Endothelial cell (in vitro differentiated cells): ENCODE results near the gene UBE2E2. TPM values are rescaled to one million over a fixed set of nuclear protein-coding genes. Genes with fewer than 3 reads are reported as not detected.

ENCODE experiments used
- DNase-seq: peaks from one replicate; pipeline ENCODE4 v3.0.0; 2021; ENCODE audit warnings: low spot score
- H3K27ac Mint-ChIP-seq: one replicate; pipeline ENCODE4 v1.8.0; 2021; ENCODE audit warnings: mixed read lengths, inconsistent platforms; ENCODE audit not compliant: unreplicated experiment
- H3K27me3 Mint-ChIP-seq: one replicate; pipeline ENCODE4 v1.8.0; 2021; ENCODE audit warnings: mild to moderate bottlenecking, moderate library complexity, mixed read lengths, inconsistent platforms; ENCODE audit not compliant: unreplicated experiment
- H3K36me3 Mint-ChIP-seq: one replicate; pipeline ENCODE4 v1.8.0; 2021; ENCODE audit warnings: mild to moderate bottlenecking, low read depth, mixed read lengths, inconsistent platforms; ENCODE audit not compliant: unreplicated experiment
- H3K4me1 Mint-ChIP-seq: one replicate; pipeline ENCODE4 v1.8.0; 2021; ENCODE audit warnings: mild to moderate bottlenecking, mixed read lengths, inconsistent platforms; ENCODE audit not compliant: unreplicated experiment
- H3K4me3 Mint-ChIP-seq: one replicate; pipeline ENCODE4 v1.8.0; 2021; ENCODE audit warnings: mild to moderate bottlenecking, mixed read lengths, inconsistent platforms; ENCODE audit not compliant: unreplicated experiment
- H3K9me3 Mint-ChIP-seq: one replicate; pipeline ENCODE4 v1.8.0; 2021; ENCODE audit warnings: mixed read lengths, inconsistent platforms; ENCODE audit not compliant: unreplicated experiment
- CTCF ChIP-seq: fragments of 200-600 bp; sonication (generic); IDR thresholded peaks from one replicate; pipeline ENCODE4 v1.5.0; 2021; ENCODE audit warnings: antibody characterized with exemption; ENCODE audit not compliant: unreplicated experiment
- total RNA-seq: library from RNA; stranded (reverse); fragmentation: NEBNext Ultra II Directional; extraction: Animal tissue kit (Norgen Biotek cat#: 25700); gene quantifications from one replicate; pipeline ENCODE4 v1.2.1, GENCODE V29; 2021; ENCODE audit not compliant: unreplicated experiment

The UBE2E2 gene
- total RNA-seq, 1 donor from 2014 or later, result 46.9 TPM

GRCh38 chr3:23166845-23167244 is 36.3 kb upstream of the UBE2E2 start:
- Mint-ChIP-seq H3K27ac (no peak overlapping the region), H3K9me3 (no peaks in the 10 kb centered on the region), H3K4me3 (no peak overlapping the region), H3K27me3 (no peaks in the 10 kb centered on the region), H3K4me1 (no peaks in the 10 kb centered on the region), H3K36me3 (no peaks in the 10 kb centered on the region)
- no peak for DNase-seq
- no peak for TF ChIP-seq CTCF

GRCh38 chr3:23169551-23169950 is 33.6 kb upstream of the UBE2E2 start:
- Mint-ChIP-seq H3K36me3 (no peaks in the 10 kb centered on the region), H3K27me3 (no peaks in the 10 kb centered on the region), H3K27ac (no peak overlapping the region), H3K4me3 (no peak overlapping the region), H3K9me3 (no peaks in the 10 kb centered on the region), H3K4me1 (peaks cover 2% of the 10 kb centered on the region)
- no peak for TF ChIP-seq CTCF
- DNase-seq, result no peak

GRCh38 chr3:23170291-23170690 is 32.8 kb upstream of the UBE2E2 start:
- H3K4me1 Mint-ChIP-seq, result peaks cover 4% of the 10 kb centered on the region
- no peaks in the 10 kb centered on the region for H3K36me3 Mint-ChIP-seq
- H3K4me3 Mint-ChIP-seq, result no peak overlapping the region
- H3K27ac Mint-ChIP-seq, result no peak overlapping the region
- DNase-seq, result no peak
- TF ChIP-seq CTCF, result no peak
- H3K27me3 Mint-ChIP-seq, result no peaks in the 10 kb centered on the region
- no peaks in the 10 kb centered on the region for H3K9me3 Mint-ChIP-seq

GRCh38 chr3:23172059-23172458 is 31.1 kb upstream of the UBE2E2 start:
- no peak overlapping the region for H3K4me3 Mint-ChIP-seq
- H3K27me3 Mint-ChIP-seq, result no peaks in the 10 kb centered on the region
- no peaks in the 10 kb centered on the region for H3K36me3 Mint-ChIP-seq

More at GRCh38 chr3:23172059-23172458, 31.1 kb upstream of the UBE2E2 start:
- DNase-seq, result no peak
- no peak for TF ChIP-seq CTCF
- Mint-ChIP-seq H3K9me3 (no peaks in the 10 kb centered on the region), H3K27ac (no peak overlapping the region), H3K4me1 (peaks cover 4% of the 10 kb centered on the region)
